Lower lobe of right lung (tissue), 2 donors: ENCODE measurements around the gene CNOT1. TPM values are rescaled to one million over a fixed set of nuclear protein-coding genes. Genes with fewer than 3 reads are reported as not detected.

Experiments
- ATAC-seq, 2 donors: fragments of 200-7000 bp; cut with Tn5 transposase; one replicate each; pipeline ENCODE4 v1.9.1; 2020 to 2022; ENCODE audit warnings: mild to moderate bottlenecking in 2 of 2, moderate library complexity in 2 of 2
- DNase-seq: peaks from one replicate; pipeline ENCODE4 v3.0.0-alpha.2; 2020
- H3K27ac ChIP-seq: fragments of 200-600 bp; one replicate; pipeline ENCODE4 v1.8.0; 2022
- H3K27me3 ChIP-seq: fragments of 200-600 bp; one replicate; pipeline ENCODE4 v1.8.0; 2022; ENCODE audit warnings: low read depth
- H3K36me3 ChIP-seq: fragments of 200-600 bp; one replicate; pipeline ENCODE4 v1.8.0; 2022; ENCODE audit warnings: mild to moderate bottlenecking
- H3K4me1 ChIP-seq: fragments of 200-600 bp; one replicate; pipeline ENCODE4 v1.8.0; 2022
- H3K4me3 ChIP-seq: fragments of 200-600 bp; one replicate; pipeline ENCODE4 v1.8.0; 2022; ENCODE audit warnings: mild to moderate bottlenecking
- H3K9me3 ChIP-seq: fragments of 200-600 bp; one replicate; pipeline ENCODE4 v1.8.0; 2022
- intact Hi-C: fragments of 100-400 bp; cut with DNase I; formaldehyde crosslinking; loops from one replicate; pipeline ENCODE4 v1.11.0; 2022
- total RNA-seq: library from RNA; stranded (reverse); fragmentation: NEBNext Ultra II Directional; extraction: Animal tissue kit (Norgen Biotek cat#: 25700); gene quantifications from one replicate; pipeline ENCODE4 v1.2.1, GENCODE V29; 2021
- TF ChIP-seq, protein P1 (sequence below): fragments of 200-600 bp; IDR thresholded peaks from one replicate; pipeline ENCODE4 v1.8.0; 2022; ENCODE audit warnings: antibody characterized with exemption, mild to moderate bottlenecking
- donor health status: DM: no; HTN: yes; CAD: no; lungs with severe emphysema.

CNOT1 gene
- total RNA-seq, 1 donor from 2014 or later = 172 TPM

DNA sequence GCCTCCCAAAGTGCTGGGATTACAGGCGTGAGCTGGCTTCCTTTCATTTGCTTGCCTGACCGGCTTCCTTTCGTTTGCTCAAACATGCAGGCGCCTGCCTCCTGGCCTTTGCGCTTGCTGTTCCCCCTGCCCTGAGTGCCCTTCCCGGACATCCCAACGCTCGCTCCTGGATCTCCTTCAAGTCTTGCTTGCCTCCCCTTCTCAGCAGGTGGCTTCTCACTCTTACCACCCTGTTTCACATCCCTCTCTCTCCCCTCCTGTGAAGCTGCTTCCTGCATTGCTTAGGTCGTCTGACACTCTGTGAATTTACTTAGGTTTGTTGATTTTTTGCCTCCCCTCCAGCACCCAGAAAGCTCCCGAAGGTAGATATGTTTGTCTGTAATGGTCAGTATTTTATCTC lies 155.3 kb downstream of the CNOT1 start:
- Histone ChIP-seq H3K27me3 (no peaks in the 10 kb centered on the region), H3K9me3 (no peaks in the 10 kb centered on the region), H3K4me3 (no peak overlapping the region), H3K27ac (peak overlapping the region; percentile 65), H3K4me1 (peaks cover 15% of the 10 kb centered on the region), H3K36me3 (no peaks in the 10 kb centered on the region)
- ATAC-seq (no peak), DNase-seq (no peak)
- intact Hi-C loops = no loop called here
- TF ChIP-seq, protein P1, sequence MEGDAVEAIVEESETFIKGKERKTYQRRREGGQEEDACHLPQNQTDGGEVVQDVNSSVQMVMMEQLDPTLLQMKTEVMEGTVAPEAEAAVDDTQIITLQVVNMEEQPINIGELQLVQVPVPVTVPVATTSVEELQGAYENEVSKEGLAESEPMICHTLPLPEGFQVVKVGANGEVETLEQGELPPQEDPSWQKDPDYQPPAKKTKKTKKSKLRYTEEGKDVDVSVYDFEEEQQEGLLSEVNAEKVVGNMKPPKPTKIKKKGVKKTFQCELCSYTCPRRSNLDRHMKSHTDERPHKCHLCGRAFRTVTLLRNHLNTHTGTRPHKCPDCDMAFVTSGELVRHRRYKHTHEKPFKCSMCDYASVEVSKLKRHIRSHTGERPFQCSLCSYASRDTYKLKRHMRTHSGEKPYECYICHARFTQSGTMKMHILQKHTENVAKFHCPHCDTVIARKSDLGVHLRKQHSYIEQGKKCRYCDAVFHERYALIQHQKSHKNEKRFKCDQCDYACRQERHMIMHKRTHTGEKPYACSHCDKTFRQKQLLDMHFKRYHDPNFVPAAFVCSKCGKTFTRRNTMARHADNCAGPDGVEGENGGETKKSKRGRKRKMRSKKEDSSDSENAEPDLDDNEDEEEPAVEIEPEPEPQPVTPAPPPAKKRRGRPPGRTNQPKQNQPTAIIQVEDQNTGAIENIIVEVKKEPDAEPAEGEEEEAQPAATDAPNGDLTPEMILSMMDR = no peak

DNA sequence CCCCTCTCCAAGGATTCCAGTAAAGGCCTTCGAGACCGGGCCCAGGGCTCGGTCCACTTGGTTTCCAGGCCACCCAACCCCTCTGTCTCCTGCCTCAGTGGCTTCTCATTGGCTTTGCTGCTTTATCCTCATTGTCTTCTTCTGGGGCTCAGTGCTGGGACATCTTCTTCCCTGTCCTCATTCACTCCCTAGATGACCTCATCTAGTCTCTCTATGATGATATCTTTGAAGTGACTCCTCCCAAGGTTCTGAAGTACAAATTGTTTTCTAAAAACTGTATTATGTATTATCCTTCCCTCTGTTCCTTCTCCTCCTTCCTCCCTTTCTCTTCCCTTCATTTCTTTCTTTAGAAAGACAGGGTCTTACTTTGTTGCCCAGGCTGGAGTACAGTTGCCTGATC lies 156.8 kb downstream of the CNOT1 start:
- intact Hi-C loops = no loop called here
- TF ChIP-seq, protein P1 = no peak
- no peak for DNase-seq
- H3K9me3 ChIP-seq = no peaks in the 10 kb centered on the region
- no peak overlapping the region for H3K4me3 ChIP-seq
- H3K27ac ChIP-seq = peak overlapping the region; percentile 65
- peaks cover 15% of the 10 kb centered on the region for H3K4me1 ChIP-seq
- peaks cover 5% of the 10 kb centered on the region for H3K27me3 ChIP-seq
- ATAC-seq = no peak
- H3K36me3 ChIP-seq = no peaks in the 10 kb centered on the region

DNA sequence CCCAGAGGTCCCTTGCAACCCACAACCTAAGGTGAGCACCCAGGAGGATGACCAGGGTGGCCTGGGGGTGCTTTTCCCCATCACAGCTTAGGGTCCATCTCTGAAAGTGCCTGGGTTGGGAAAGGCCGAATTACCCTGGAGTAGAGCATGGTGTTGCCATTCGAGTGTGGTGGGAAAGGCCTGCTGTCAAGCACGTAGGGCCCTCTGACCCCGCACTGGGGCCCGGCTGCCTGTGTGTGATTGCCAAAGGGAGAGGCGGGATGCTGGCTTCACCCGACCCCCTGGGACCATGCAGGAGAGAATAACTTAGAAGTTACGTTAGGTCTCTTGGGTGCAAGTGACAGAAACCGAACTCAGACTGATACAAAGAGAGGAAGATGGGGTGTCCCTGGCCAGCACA lies 157.4 kb downstream of the CNOT1 start:
- DNase-seq (no peak), ATAC-seq (no peak)
- TF ChIP-seq, protein P1 = no peak
- Histone ChIP-seq H3K27ac (peak overlapping the region; percentile 65), H3K36me3 (no peaks in the 10 kb centered on the region), H3K27me3 (peaks cover 8% of the 10 kb centered on the region), H3K4me3 (no peak overlapping the region), H3K9me3 (no peaks in the 10 kb centered on the region), H3K4me1 (peaks cover 15% of the 10 kb centered on the region)
- intact Hi-C loops = no loop called here

DNA sequence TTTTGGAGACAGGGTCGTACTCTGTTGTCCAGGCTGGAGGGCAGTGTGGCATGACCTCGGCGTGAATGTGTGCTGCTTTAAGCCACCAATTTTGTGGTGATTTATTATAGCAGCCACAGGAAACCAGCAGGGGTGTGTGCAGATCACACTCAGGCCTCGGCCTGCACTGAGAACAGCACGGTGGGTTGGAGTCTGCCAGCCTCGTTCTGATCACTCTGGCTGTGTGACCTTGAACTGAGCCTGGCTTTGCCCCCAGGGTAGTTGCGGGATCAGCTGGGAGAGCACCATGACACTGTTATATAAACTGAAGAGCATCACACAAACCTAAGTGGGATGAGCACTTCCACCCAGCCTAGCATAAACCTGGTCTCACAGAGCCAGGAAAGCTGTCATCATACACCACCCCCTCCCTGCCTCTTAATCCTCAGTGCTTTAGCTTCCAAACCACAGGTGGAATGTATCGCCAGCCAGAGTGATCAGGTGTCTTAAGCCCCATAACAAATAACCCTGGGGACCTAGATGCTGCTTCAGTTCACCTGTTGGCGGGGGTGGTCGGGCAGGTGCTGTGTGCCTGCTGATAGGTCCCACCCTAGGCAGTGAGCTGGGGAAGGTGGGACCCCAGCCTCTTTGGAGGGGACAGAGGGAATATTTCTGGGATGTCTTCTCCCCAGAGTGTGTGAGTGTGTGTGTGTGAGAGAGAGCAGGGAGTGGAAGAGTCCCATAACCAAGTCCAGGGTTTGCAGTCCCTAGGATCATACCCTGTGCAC lies 158.2 kb downstream of the CNOT1 start:
- peaks cover 15% of the 10 kb centered on the region for H3K4me1 ChIP-seq
- H3K4me3 ChIP-seq = no peak overlapping the region
- no peaks in the 10 kb centered on the region for H3K9me3 ChIP-seq
- intact Hi-C loops = no loop called here
- peaks cover 16% of the 10 kb centered on the region for H3K27me3 ChIP-seq
- TF ChIP-seq, protein P1 = no peak
- peak overlapping the region; percentile 65 for H3K27ac ChIP-seq
- DNase-seq = no peak
- ATAC-seq = no peak
- no peaks in the 10 kb centered on the region for H3K36me3 ChIP-seq

Other genes with a start within 250 kb of the CNOT1 start
- gene GINS3, start 237.4 kb downstream of the CNOT1 start, total RNA-seq = 2.5 TPM
- gene NDRG4, start 129.7 kb downstream of the CNOT1 start, total RNA-seq = 47.9 TPM
- gene SETD6, start 114.3 kb downstream of the CNOT1 start, total RNA-seq = 17.3 TPM
- 20.7 TPM for gene SLC38A7, start 54.9 kb upstream of the CNOT1 start, total RNA-seq
- gene GOT2, start 104.5 kb upstream of the CNOT1 start, total RNA-seq = 50.7 TPM